ENCODE data around the gene DCLRE1A.
"Not testable (repeated sequence)": the region's sequence is repeated elsewhere in the genome, so short reads cannot be mapped to it uniquely, and the experiment has no call there.

Gene DCLRE1A

GRCh38 chr10:113849946-113850345 lies 3.9 kb downstream of the DCLRE1A start:
- DNase-seq (ENCODE audit: low spot score), result no peak
- Histone ChIP-seq H3K27ac (no peak overlapping the region), H3K4me3 (no peak overlapping the region)
- no peak for TF ChIP-seq CTCF (IDR thresholded peaks at IDR 0.05)

GRCh38 chr10:113849140-113849803 lies 4.6 kb downstream of the DCLRE1A start:
- no peak for TF ChIP-seq CTCF (IDR thresholded peaks at IDR 0.05)
- no peak overlapping the region for H3K4me3 ChIP-seq
- no peak for DNase-seq (ENCODE audit: low spot score)
- no peak overlapping the region for H3K27ac ChIP-seq

GRCh38 chr10:113846036-113846435 lies 7.8 kb downstream of the DCLRE1A start:
- no peak for TF ChIP-seq CTCF (IDR thresholded peaks at IDR 0.05)
- no peak overlapping the region for H3K27ac ChIP-seq
- DNase-seq (ENCODE audit: low spot score), result no peak
- no peak overlapping the region for H3K4me3 ChIP-seq

- H3K27ac ChIP-seq, result no peak overlapping the region
- no peak for DNase-seq (ENCODE audit: low spot score)
- TF ChIP-seq CTCF (IDR thresholded peaks at IDR 0.05), result no peak
Measured at GRCh38 chr10:113843972-113844485, 9.9 kb downstream of the DCLRE1A start.

GRCh38 chr10:113842171-113842570 lies 11.7 kb downstream of the DCLRE1A start:
- Histone ChIP-seq H3K27ac (no peak overlapping the region), H3K4me3 (no peak overlapping the region)
- DNase-seq (ENCODE audit: low spot score), result no peak
- TF ChIP-seq CTCF (IDR thresholded peaks at IDR 0.05), result no peak

More at GRCh38 chr10:113843972-113844485, 9.9 kb downstream of the DCLRE1A start:
- H3K4me3 ChIP-seq, result no peak overlapping the region

- H3K4me3 ChIP-seq; DNase-seq (ENCODE audit: low spot score); H3K27ac ChIP-seq: not testable (repeated sequence)
Measured at GRCh38 chr10:113828567-113828966, 25.3 kb downstream of the DCLRE1A start.

GRCh38 chr10:113825791-113826190 lies 28.1 kb downstream of the DCLRE1A start:
- no peak for DNase-seq (ENCODE audit: low spot score)
- no peak overlapping the region for H3K27ac ChIP-seq
- no peak overlapping the region for H3K4me3 ChIP-seq
- no peak for TF ChIP-seq CTCF (IDR thresholded peaks at IDR 0.05)
